GM18873 (cell line): ENCODE measurements around the gene REM2.

Experiments used
- ATAC-seq: cut with Tn5 transposase; IDR thresholded peaks from one replicate; pipeline ENCODE4 v1.9.1; 2021; ENCODE audit warnings: mild to moderate bottlenecking, moderate library complexity, moderate number of reproducible peaks; ENCODE audit not compliant: unreplicated experiment, low FRiP score

The REM2 gene, protein sequence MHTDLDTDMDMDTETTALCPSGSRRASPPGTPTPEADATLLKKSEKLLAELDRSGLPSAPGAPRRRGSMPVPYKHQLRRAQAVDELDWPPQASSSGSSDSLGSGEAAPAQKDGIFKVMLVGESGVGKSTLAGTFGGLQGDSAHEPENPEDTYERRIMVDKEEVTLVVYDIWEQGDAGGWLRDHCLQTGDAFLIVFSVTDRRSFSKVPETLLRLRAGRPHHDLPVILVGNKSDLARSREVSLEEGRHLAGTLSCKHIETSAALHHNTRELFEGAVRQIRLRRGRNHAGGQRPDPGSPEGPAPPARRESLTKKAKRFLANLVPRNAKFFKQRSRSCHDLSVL

DNA sequence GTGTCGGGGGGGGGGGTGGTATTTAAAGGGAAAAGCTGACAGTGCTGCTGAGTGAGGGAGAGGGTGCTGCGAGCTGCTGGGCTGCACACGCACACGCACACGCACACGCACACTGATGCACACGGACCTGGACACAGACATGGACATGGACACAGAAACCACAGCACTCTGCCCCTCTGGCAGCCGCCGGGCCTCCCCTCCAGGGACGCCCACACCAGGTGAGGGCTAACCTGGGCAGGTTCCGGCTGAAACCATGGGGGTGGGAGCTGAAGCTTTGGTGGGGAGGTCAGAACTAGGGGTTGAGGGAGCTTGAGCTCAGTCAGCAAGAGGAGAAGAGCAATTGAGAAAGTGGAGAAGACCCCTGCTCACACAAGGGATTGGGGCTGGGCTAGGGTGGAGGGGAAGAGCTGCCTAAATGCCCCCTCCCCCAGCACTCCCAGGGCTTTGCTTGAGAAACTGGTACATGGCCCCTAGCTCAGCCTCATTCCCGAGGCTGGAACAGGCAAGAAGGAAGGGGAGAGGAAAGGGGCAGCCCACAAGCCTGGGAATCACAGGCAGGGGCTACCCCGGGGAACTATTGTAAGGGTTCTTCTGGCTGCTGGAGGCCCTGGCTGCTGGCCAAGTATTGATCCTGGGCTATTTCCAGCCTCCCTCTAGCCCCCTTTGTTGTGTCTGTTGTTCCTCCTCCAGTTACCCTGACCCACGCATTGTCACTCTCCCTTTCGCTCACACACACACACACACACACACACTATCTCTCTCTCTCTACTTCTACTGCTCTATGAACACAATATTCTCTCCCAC, at the start of gene REM2:
Gene REM2, plus strand, starts transcription at position 50 of the 804 bp plus-strand sequence. Its CDS starts 66 bp downstream, at position 116.
- no peak for ATAC-seq

DNA sequence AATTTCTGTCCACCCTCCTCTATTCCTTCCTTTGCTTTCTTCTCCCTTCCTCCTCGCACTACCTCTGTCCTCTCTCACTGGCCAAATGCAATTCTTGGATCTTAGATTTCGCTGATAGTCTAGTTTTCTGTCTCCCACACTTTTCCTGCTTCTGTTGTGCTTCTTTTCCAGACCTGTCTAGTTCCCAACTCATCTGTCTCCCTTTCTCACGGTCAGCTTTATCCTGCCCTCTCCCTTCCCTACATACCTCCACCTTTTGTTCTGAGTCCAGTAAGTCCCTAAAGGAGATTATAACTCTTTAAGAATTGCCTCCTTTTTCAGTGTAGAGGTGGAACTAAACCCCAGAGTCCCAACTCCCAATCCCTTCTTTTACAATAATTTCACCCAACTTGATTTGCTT, 47.5 kb upstream of the REM2 start:
- no peak for ATAC-seq

DNA sequence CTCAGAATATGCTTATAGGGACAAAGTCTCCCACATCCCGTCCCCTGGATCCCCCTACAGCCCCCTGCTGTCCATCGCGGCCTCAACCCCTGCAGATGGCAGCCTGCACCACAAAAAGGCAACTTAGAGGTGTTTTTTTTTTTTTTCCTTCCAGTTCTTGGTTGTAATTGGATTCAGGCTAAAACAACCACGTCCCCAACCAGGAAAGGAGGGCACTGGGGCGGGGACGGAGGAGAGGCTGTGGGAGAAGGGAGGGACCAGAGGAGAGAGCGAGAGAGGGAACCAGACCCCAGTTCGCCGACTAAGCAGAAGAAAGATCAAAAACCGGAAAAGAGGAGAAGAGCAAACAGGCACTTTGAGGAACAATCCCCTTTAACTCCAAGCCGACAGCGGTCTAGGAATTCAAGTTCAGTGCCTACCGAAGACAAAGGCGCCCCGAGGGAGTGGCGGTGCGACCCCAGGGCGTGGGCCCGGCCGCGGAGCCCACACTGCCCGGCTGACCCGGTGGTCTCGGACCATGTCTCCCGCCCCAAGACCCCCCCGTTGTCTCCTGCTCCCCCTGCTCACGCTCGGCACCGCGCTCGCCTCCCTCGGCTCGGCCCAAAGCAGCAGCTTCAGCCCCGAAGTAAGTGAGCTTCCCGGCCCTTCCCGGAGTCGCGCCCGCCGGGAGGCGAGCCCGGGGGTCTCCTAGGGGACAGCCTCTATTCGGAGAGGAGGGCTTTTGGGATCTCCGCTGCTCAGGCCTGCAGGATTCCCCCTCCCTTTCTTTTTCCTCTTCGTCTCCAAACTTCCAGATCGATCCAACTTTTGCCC, 46.5 kb upstream of the REM2 start, which contains the start of gene MMP14:
Gene MMP14, plus strand, starts transcription at position 285 of the 813 bp plus-strand sequence. Its CDS starts 233 bp downstream, at position 518.
- ATAC-seq, result no peak

DNA sequence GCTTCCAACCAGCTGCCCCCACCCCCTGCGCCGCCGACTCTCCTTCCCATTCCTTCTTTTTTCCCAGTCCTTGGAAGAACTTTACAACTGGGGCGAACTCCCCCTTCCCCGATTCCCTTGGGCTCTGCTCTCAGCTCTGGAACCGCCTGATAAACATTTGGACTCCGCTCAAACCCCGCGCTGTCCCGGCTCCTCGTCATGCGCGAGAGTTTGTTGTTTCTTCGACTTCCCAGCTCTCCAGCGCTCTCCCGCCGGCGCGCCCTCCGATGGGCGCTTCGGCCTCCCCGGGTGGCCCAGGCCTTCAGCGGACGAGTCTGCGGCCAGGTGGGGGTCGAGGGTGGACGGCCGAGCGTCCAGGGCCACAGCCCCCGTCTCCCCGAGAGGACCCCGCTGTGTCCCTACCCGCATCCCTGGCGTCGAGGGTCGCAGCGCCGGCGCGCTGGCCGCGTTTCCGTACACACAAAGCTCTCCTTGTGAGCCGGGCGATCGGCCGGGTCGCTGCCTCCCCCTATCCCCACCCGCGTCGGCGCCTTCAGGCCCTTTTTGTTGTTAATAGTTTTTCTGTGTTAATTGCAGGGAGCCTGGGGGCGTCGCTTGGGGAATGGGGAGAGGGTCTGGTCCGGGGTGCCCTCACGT, 45.8 kb upstream of the REM2 start:
- no peak for ATAC-seq

DNA sequence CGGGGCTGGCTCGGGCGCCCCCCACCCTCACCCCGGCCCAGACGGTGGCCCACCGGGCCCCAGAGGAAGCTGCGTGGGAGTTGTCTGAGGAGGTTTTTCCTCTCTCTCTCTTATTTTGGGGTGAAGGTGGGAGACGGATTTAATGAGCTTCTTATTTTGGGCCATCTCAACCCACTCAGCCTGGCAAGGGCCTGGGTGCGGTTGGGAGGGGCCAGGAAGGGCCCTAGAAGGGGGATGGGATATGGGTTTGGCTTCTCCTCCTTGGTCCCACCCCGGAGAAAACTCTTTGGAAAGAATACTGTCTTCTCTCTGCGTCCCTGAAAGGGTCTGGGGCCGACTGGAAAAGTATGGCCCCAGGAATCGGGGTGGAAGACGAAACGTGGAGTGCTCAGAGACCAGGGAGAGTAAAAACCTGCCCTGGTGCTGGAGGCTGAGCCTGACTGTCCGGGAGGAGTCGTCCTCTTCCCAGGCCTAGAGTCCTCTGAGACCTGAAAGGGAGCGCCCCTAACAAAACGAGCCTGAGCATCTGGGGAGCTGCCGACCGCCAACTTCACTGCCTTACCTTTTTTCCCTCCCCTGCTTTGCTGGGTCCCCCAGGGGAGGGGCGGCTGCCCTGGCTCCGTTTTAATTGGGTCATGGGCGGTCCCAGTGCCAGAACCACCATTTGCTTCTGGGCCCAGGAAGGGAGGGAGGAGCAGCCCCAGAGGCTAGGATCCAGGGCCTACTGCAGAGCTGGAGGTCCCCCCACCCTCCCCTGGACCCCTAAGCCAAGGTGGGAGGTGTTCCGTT, 45.1 kb upstream of the REM2 start:
- ATAC-seq, result no peak

DNA sequence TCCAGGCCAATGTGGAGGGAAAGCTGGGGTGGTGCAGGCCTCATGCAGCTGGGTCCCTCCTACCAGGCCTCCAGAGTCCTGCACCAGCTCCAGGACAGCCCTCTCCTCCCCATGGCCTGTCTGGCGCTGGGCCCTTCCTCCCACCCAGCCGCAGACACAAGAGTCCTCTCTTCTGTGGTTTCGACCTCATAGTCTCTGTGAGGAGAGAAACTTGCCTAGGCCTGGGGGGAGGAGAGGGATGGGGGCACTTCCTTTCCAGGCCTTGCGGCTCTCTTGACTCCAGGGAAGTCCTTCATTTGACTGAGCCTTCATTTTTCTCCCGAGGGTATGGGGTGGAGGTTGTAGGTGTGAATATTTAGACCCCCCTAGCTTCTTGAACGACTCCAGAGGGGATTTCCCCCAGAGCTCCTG, 44.4 kb upstream of the REM2 start:
- no peak for ATAC-seq

DNA sequence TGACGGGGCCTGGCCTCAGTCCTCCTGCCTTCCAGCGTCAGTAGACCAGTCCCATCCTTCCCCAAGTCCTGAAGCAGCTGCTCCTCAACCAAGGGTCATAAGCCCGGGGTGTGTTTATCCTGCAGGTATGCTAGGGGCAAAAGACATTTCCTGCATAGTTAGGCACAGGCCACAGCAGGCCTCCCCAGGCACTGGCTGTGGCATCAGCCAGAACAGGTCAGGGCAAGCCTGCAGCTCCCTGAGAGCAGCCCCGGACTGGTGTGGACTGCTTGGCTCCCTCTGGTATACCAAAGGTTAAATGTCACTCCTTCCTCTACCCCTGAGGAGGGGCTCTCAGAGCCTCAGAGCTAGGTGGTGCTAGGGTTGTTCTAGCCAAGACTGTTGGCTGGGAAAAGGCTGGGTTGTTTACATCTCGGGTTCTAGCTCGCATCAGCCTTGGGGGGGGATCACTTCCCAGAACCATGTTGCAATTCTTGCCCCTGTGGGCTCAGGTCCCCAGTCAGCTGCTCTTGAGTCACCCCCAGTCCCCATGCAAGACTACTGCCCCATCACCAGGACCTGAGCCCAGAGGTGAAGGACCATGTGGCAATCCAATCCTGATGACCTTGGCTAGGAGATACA, 43.8 kb upstream of the REM2 start:
- no peak for ATAC-seq

DNA sequence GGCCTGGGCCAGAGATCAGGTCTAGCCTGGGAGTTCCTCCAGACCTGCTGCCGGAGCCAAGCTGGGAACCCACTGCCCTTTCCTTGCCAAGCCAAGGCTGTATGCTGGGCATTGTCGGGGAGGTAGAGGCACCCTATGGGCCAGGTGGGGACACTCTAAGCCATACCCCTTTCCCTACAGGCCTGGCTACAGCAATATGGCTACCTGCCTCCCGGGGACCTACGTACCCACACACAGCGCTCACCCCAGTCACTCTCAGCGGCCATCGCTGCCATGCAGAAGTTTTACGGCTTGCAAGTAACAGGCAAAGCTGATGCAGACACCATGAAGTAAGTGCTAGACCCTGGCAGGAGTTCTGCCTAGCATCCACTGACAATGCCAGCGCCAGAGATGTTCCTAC, 41.7 kb upstream of the REM2 start:
- no peak for ATAC-seq

DNA sequence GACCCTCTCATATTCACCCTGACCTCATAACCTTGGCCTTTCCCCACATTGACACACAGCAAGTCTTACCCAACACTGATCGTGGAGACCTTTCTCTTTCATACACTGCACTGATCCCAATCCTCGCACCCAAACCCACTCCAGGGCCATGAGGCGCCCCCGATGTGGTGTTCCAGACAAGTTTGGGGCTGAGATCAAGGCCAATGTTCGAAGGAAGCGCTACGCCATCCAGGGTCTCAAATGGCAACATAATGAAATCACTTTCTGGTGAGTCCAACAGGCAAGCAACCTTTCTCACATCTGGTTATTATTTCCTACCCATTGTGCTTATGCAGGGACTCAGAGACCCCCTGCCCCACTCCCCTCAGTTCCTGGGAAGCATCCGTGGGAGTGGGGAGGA, 41.3 kb upstream of the REM2 start:
- ATAC-seq, result no peak

DNA sequence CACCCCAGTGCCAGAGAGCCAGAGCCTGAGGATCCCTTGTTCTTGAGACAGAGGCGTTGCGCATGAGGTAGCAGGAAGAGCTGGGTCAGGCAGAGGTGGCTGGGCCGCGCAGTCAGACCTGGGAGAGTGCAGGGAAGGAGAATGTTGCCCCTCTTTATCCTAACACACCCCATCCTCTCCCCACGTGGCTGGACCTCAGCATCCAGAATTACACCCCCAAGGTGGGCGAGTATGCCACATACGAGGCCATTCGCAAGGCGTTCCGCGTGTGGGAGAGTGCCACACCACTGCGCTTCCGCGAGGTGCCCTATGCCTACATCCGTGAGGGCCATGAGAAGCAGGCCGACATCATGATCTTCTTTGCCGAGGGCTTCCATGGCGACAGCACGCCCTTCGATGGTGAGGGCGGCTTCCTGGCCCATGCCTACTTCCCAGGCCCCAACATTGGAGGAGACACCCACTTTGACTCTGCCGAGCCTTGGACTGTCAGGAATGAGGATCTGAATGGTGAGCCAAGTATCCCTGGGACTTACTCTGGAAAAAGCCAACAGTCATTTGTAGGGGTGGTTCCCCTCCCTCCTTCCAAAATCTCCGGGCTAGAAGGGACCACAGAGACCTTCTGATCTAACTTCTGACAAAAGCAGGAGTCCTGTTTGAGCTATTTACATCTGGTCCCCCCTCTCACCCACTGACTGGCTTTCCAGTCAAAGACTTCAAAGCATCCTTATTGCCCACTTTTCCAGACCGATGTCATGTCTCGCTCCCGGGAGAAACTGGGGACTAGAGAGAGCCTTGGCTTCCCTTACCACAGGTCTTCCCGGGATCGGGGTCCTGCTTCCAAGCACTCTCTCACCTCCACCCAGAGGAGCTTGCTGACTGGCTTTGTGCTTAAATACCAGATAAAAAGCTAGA, 40.6 kb upstream of the REM2 start:
- no peak for ATAC-seq

GRCh38 chr14:22843123-22843925, 39.7 kb upstream of the REM2 start:
- ATAC-seq, result no peak

DNA sequence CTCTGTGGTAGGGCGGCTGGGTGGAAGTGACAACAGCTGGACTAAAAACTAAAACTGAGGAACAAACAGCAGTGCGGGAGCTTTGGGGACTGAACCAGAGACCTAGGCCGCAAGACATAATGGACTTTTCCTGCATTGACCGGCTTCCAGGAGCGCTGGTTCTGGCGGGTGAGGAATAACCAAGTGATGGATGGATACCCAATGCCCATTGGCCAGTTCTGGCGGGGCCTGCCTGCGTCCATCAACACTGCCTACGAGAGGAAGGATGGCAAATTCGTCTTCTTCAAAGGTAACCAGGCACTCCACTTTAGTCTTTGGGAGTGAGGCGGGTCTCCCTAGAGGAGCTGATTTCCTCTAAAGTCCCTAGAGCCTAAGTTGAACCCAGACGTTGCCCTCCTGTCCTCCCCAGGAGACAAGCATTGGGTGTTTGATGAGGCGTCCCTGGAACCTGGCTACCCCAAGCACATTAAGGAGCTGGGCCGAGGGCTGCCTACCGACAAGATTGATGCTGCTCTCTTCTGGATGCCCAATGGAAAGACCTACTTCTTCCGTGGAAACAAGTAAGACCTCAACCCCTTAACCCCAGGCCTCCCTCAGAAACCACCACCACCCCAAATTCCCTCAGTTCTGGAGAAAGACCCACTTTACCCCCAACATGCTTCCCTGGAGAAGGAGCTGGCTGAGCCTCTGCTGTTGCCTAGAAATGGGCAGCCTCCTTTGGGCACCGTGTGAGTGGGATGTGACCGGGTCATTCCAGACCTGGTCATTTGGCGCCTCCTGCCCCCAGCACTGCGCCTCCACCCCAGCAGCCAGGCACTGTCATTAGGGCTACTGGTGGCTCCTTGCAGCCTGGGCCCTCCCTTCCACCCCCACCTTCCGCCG, 38.6 kb upstream of the REM2 start:
- ATAC-seq, result no peak

- no peak for ATAC-seq
Observed at GRCh38 chr14:22845103-22845394, 38.0 kb upstream of the REM2 start.

DNA sequence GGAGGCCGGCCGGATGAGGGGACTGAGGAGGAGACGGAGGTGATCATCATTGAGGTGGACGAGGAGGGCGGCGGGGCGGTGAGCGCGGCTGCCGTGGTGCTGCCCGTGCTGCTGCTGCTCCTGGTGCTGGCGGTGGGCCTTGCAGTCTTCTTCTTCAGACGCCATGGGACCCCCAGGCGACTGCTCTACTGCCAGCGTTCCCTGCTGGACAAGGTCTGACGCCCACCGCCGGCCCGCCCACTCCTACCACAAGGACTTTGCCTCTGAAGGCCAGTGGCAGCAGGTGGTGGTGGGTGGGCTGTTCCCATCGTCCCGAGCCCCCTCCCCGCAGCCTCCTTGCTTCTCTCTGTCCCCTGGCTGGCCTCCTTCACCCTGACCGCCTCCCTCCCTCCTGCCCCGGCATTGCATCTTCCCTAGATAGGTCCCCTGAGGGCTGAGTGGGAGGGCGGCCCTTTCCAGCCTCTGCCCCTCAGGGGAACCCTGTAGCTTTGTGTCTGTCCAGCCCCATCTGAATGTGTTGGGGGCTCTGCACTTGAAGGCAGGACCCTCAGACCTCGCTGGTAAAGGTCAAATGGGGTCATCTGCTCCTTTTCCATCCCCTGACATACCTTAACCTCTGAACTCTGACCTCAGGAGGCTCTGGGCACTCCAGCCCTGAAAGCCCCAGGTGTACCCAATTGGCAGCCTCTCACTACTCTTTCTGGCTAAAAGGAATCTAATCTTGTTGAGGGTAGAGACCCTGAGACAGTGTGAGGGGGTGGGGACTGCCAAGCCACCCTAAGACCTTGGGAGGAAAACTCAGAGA, 37.0 kb upstream of the REM2 start:
- ATAC-seq, result no peak

- no peak for ATAC-seq
Observed at GRCh38 chr14:22846811-22847307, 36.2 kb upstream of the REM2 start.
